ELF-1 (cell line): ENCODE data around the gene GLYATL3.
A peak's percentile ranks its signal among the peaks of the same experiment; 100 is the strongest.
"Not testable (repeated sequence)": the region's sequence is repeated elsewhere in the genome, so short reads cannot be mapped to it uniquely, and the experiment has no call there.

Source experiments
- DNase-seq: peaks from one replicate; pipeline ENCODE4 v3.0.0-alpha.2; 2016; ENCODE audit warnings: low read depth, low spot score

GLYATL3 gene

DNA sequence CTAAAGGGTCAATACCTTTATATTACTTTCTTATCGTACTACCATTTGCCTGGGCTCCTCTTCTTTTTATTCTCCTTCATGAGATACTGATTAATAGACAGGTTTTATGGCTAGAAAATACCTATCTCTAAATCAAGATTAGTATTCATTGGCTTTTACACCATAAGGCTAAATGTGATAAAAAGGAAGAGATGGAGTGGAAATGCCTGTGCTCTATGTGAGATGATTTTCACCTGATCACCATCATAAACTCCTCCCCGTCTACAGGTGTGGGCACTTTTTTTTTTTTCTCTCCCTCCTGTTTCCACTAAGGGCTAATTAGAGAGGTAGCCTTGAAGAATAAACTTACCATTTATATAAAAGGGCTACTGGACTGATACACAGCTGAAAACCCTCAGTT, at the start of gene GLYATL3:
GLYATL3 (plus strand) TSS at position 301 of the 400 bp plus-strand sequence. CDS start 12,068 bp downstream, outside the sequence.
- no peak for DNase-seq

DNA sequence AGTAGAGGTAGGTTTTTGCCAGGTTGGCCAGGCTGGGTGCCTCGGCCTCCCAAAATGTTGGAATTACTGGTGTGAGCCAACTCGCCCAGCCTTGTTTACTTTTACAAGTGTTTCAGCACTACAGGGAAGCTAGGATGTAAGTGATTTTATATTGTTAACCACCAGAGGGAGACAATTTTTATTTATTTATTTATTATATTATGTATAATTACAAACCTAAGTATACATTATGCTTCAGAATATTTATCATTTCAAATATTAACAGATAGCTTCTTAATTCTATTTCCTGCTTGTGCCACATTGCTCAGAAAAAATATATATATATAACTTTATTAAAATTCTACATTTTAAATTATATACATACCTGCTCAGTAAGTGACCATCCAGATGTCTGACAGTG, 46.5 kb upstream of the GLYATL3 start:
- DNase-seq = no peak

DNA sequence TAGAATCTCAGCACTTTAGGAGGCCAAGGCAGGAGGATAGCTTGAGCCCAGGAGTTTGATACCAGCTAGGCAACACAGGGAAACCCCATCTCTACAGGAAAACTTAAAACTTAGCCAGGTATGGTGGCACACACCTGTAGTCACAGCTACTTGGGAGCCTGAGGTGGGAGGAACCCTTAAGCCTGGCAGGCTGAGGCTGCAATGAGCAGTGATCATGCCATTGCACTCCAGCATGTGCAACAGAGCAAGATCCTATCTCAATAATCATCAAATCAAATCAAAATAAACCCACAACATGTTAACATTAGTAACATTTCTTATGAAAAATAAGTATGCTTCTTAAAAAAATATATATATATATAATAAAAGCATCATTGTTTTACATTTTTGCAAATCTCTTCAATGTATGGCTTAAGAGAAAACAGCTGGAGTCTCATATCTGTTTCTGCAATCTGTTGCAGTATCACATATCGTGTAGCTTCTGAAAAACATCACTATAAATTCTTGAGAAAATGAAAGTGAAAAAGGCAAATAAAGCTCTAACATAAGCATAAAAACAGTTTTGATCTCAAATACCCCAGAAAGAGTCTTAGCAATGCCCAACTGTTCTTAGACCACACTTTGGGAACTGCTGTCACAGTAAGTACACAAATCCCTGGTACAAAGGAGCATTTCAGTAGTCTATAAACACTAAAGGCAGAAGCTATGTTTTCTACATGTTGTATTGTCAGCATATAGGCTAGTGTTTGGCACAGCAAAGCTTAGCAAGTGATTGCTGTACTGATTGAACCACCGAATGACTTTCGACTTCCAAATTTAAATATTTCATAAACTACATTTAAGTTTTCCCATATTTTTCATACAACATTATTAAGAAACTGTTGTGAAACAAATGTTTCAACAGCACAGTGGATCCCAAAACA, 44.7 kb upstream of the GLYATL3 start:
- DNase-seq = no peak

DNA sequence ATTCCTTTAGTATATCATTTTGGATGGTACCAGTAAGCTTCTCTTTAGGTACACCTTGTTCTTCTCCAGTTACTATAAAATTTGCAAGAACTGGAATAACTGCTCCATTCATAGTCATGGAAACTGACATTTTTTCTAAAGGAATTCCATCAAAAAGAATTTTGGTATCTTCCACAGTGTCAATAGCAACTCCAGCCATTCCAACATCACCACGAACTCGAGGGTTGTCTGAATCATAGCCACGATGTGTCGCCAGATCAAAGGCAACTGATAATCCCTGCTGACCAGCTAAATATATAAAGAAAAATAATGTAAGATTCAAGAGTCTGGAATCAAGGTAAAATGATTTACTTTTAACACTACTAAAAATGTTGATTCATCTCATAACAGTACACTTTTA, 42.0 kb upstream of the GLYATL3 start:
- DNase-seq = no peak

DNA sequence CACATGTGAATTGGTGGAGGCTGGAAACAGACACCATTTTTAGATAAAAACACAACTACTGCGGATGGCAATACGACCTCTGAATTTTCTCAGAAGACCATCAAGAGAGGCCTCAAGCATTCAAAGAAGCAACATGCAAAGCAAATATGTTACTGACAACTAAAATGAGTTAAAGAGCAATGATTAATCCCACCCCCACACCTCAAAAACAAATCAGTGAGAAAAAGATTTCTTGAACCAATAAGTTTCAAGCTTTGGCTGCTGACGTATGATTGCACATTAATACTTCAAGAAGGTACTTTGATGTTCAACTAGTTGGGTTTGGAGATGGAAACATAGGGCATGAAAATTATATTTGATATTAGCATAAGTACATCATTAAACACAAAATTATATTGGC, 37.7 kb upstream of the GLYATL3 start:
- no peak for DNase-seq

DNA sequence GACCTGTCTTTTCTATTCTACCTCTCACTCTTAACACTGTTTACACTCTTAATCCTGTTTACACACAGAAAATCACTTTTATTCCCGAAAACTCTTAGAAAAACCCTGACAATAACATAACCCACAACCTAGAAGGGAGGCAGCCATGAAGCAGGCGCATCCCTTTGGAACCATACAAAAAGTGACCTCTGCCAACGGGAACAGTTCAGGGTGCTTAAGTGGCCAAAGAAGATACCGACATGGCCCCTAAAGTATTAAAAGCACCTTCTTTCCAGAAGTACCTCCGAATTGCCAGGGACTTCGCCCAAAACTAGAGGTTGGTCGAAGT, 37.2 kb upstream of the GLYATL3 start:
- no peak for DNase-seq

DNA sequence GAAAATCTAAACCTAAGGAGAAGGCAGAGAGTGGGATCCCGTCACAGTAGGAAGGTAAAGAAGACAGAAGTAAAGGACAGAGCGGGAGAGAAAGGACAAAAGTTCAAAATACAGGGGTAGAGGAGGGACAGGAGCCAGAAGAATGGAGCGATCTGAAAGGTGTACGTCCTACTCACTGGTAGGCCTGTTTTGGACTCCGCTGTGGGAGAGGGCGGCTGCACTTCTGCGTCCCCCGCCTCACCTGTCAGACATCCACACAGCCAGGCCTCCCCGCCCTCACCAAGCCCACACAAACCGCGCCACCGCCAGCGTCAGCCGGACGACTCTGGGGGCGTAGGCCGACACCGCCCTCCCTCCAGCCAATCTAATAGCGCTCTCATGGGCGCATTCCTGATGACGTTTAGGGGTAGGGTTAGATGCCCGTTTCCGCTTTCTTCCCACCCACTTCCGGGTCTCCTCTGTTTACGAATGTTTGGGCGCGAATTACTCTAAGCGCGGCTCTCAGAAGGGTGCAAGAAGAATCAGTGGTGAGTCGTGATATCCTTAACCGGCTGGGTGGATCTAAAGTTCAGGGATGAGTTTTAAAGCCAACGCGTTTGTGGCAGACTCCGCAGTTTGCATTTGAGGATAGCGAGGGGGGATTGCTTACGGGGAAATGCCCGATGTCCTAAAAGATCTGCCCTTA, 36.7 kb upstream of the GLYATL3 start, which contains the start of the genes CENPQ and MMUT:
CENPQ (plus strand) TSS at position 444 of the 685 bp plus-strand sequence. CDS start 6,807 bp downstream, outside the sequence.
MMUT (minus strand) TSS at position 327 of the 685 bp plus-strand sequence. CDS start 3,787 bp downstream, outside the sequence.
- peak; percentile 98 for DNase-seq

DNA sequence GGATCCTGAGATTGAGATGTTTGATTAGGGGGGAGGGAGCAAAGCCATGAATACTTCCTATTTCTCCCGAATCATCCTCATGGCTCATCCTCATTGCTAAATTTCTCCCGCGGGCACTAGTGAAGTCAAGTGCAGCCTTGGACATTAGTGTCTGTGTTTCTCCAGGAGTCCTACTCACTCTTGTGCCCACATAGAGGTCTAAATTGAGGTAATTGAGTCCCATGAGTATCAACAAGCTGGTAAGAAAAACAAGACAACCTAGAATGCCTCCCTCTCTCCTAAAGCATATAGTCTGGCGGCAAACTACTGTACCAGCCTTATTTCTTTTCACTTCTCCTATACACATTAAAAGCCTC, 36.1 kb upstream of the GLYATL3 start:
- no peak for DNase-seq

DNA sequence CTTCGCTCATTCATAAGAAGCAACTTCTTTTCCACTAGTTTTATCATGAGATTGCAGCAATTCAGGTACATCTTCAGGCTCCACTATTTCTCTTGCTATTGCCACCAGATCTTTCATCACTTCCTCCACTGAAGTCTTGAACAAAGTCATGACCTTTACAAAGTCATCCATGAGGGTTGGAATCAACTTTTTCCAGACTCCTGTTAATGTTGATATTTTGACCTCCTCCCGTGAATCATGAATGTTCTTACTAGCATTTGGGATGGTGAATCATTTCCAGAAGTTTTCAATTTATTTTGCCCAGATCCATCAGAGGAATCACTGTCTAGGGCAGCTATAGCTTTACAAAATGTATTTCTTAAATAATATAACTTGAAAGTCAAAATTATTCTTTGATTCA, 35.0 kb upstream of the GLYATL3 start:
- DNase-seq = no peak

DNA sequence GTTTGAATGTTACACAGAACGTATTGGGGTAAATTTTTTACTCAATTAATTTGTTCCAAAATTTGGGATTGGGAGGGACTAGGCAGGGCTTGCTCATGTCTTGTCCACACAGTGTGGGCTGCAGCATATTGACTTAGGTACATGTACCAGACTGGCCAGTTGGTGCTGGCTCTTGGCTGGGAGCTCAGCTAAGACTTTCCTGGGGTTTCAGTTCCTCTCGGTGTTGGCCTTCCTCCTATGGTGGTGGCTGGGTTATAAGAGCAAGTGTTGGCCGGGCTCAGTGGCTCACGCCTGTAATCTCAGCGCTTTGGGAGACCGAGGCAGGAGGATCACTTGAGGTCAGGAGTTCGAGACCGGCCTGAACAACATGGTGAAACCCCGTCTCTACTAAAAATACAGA, 31.7 kb upstream of the GLYATL3 start:
- no peak for DNase-seq

DNA sequence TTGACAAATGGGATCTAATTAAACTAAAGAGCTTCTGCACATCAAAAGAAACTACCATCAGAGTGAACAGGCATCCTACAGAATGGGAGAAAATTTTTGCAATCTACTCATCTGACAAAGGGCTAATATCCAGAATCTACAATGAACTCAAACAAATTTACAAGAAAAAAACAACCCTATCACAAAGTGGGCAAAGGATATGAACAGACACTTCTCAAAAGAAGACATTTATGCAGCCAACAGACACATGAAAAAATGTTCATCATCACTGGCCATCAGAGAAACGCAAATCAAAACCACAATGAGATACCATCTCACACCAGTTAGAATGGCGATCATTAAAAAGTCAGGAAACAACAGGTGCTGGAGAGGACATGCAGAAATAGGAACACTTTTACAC, 23.2 kb upstream of the GLYATL3 start:
- DNase-seq = not testable (repeated sequence)

DNA sequence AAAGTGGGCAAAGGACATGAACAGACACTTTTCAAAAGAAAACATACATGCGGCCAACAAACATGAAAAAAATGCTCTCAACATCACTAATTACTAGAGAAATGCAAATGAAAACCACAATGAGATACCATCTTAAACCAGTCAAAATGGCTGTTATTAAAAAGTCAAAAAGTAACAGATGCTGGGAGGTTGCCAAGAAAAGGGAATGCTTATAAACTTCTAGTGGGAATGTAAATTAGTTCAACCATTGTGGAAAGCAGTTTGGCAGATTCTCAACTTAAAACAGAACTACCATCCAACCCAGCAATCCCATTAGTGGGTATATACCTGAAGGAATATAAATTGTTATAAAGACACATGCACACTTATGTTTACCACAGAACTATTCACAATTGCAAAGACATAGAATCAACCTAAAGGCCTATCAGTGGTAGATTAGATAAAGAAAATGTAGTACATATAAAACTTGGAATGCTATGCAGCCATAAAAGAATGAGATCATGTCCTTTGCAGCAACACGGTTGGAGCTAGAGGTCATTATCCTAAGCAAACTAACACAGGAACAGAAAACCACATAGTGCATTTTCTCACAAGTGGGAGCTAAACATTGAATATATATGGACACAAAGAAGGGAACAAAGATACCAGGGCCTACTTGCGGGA, 20.3 kb upstream of the GLYATL3 start:
- DNase-seq = no peak

DNA sequence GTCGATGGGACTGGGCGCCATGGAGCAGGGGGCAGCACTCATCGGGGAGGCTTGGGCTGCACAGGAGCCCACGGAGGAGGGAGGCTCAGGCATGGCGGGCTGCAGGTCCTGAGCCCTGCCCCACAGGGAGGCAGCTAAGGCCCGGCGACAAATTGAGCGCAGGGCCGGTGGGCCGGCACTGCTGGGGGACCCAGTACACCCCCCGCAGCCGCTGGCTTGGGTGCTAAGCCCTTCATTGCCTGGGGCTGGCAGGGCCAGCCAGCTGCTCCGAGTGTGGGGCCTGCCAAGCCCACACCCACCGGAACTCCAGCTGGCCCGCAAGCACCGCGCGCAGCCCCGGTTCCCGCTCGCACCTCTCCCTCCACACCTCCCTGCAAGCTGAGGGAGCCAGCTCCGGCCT, 17.9 kb upstream of the GLYATL3 start:
- not testable (repeated sequence) for DNase-seq

DNA sequence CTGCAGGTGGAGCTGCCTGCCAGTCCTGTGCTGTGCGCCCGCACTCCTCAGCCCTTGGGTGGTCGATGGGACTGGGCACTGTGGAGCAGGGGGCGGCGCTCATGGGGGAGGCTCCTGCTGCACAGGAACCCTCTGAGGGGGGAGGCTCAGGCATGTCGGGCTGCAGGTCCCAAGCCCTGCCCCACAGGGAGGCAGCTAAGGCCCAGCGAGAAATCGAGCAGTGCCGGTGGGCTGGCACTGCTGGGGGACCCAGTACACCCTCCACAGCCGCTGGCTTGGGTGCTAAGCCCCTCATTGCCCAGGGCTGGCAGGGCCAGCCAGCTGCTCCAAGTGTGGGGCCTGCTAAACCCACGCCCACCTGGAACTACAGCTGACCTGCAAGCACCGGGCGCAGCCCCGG, 16.3 kb upstream of the GLYATL3 start:
- not testable (repeated sequence) for DNase-seq

DNA sequence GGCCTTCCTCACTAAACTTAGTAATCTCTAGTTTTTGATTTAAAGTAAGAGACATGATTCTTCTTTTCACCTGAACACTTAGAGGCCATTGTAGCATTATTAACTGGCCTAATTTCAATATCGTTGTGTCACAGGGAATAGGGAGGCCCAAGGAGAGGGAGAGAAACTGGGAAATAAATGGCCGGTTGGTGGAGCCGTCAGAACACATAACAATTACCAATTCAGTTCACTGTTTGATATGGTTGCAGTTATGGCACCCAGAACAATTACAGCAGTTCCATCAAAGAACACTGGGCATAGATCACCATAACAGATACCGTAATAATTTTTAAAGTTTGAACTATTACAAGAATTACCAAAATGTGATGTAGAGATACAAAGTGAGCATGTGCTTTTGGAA, 9.1 kb upstream of the GLYATL3 start:
- no peak for DNase-seq

DNA sequence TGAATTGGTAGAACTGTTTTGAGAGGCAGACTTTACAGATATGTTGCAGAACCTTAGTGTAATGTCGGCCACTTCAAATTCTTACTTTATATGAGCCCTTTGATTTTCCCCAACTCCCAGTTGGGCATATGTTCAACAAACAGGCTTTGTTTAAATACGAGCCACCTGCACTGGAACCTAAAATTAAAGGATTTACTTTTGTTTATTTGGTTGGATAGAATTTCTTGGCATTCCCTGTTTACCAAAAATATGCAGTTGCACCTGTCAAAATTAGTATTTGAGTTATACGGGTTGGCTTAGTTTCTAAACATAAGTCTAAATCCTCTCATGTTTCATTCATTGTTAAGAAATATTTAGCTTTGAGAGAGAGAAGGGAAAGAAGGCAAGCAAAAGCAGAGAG, 2.4 kb upstream of the GLYATL3 start:
- no peak for DNase-seq

DNA sequence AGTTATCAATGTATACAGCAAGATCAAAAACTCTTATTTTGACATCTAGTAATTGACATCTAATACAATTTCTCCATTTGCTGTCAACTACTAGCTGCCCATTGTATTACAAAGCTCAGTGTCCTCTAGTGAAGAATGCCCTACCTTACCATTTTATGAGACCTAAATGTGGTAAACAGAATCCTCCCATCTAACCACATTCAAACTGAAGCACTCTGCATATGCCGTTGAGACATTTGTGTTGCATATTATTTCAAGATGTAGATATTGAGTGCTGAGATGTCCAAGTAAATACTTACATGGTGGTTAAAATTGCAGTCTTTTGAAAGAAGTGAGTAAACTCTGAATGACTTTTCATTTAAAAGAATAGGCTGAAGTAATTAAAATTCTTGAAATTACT, 597 bp upstream of the GLYATL3 start:
- no peak for DNase-seq

DNA sequence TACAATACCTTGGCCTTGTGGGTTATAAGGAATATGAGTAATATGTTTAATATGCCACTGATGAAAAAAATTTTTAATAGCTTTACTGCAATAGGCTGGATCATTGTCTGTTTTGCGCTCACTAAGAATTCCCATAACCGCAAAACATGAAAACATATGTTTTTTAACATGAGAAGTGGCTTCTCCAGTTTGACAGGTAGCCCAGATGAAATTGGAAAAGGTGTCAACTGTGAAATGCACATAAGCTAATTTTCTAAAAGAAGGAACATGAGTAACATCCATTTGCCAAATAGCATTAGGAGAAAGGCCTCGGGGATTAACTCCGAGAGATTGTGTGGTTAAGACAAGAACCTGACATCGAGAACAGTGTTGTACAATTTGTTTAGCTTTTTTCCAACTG, 4.9 kb downstream of the GLYATL3 start:
- no peak for DNase-seq

DNA sequence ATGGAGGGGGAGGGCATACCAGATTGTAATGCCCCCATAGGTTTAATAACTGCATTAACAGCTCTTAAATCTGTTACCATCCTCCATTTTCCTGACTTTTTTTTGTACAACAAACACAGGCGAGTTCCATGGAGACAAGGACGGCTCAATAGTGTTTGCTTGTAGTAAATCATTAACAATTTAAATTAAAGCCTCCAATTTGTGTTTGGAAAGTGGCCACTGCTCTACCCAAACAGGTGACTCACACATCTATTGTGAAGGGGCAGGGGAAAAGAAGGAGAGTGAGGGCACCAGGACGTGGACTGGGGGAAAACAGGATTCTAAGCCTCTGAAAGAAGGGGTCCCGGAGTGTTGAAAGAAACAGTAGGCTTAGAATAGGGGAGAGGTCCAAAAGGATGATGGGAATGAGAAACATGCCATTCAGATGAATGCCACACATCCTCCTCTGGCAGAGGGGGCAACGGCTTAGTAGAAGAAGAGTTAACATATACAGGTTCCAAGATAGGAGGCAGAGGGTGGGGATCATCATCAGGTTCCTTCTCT, 6.9 kb downstream of the GLYATL3 start:
- no peak for DNase-seq

DNA sequence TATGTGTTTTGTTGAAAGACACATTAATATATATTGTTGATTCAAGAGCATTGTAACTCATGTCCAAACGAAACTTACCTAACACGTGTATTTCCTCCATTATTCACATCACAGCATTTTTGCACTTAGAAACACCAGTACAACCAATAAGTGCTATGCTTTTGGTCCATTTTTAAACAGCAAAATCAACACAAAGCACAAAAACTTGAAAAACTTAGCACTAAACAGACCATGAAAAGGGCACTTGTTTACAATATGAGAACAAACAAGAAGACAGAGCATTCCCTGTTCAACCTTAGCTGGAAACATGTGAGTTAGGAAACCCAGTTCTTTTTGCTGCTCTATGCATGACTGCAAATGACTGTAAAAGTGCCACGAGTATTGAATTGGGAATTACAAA, 9.6 kb downstream of the GLYATL3 start:
- DNase-seq = no peak

DNA sequence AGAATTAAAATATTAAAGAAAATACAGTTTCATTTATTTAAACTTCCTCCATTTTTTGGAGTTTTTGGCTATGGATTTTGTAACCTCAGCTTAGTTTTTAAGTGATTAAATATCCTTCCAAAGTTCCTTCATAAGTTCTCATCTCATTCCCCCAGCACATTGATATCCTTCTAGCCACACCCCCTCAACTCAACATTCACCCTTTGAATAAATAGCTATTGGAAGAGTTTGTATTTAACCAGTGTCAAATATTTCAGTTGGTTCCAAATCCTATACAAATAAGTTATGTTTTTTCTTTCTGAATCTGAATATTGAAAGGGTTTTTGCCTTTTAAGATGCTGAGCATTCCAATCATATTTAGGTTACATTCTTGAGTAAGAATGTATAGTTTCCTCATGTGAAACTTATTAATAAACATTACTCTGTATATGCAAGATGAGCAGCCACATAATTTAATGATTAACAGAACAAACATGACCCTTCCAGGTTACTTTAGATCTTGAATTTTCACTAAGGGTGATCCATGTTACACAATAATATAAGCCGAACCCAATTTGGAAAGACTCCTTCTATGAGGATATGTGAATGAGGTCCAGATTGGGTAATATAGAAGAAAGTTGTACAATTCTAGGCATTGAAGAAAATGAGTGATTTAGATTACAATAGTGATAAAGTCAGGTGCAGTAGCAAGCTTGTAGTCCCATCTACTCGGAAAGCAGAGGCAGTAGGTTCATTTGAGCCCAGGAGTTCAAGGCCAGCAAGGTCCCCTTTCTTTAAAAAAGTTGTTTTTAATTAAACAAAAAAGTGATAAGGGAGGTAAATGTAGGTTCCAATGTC, 13.6 kb downstream of the GLYATL3 start:
- DNase-seq = no peak
